K562 (cell line): ENCODE measurements around the gene PHYH. TPM values are rescaled to one million over a fixed set of nuclear protein-coding genes. Genes with fewer than 3 reads are reported as not detected.

Experiments used
- ATAC-seq: fragments of 200-7000 bp; cut with Tn5 transposase; 3 replicates; pipeline ENCODE4 v1.9.1; 2020; ENCODE audit warnings: moderate library complexity
- BruUV-seq: library from RNA; stranded (reverse); fragments of 400-500 nt; replicated peaks from 2 replicates; lab custom pipeline; 2021; lab: Mats Ljungman, UMichigan
- CTCF ChIA-PET: fragments of 300-600 bp; formaldehyde crosslinking; extraction: SDS; loops from one replicate; lab custom pipeline; 2021; ENCODE audit warnings: low intra/inter-chr PET ratio; lab: Yijun Ruan, JAX
- POLR2A ChIA-PET: fragments of 300-600, 350-650 bp; sonication (Branson Sonifier 250); formaldehyde crosslinking; extraction: SDS; loops from one replicate; lab custom pipeline; 2021; ENCODE audit warnings: antibody characterized with exemption, inconsistent platforms; lab: Yijun Ruan, JAX
- DNase-seq, 4 experiments: peaks; one replicate each; pipeline versions ENCODE4 v3.0.0 to v3.0.0-alpha.2; 2011 to 2018; ENCODE audit warnings: low spot score in 3 of 4, mixed read lengths in 3 of 4; ENCODE audit errors: extremely low read depth in 1 of 4
- FAIRE-seq: peaks from 2 replicates; lab custom pipeline; 2011; peaks lifted over from hg19 to GRCh38; lab: Jason Lieb, UNC
- H2AFZ ChIP-seq: 2 replicates; pipeline ENCODE4 v1.6.0; 2011; ENCODE audit warnings: low read depth, low read length, control low read depth, inconsistent platforms
- H3K27ac ChIP-seq: fragments of 200-600 bp; 3 replicates; pipeline ENCODE4 v1.8.0; 2011; ENCODE audit warnings: low read depth, mild to moderate bottlenecking, control low read depth, inconsistent platforms, low read length, moderate library complexity, mixed read lengths; ENCODE audit errors: extremely low read depth
- H3K27me3 ChIP-seq, 2 experiments: fragments of 300-600 bp in 1 of 2; 2 replicates in 1 of 2; 3 replicates in 1 of 2; pipeline versions ENCODE4 v1.6.0 to v1.8.0; 2011; ENCODE audit warnings: inconsistent platforms in 2 of 2, low read length in 2 of 2, mild to moderate bottlenecking in 1 of 2, mixed read lengths in 1 of 2, moderate library complexity in 1 of 2; ENCODE audit not compliant: control insufficient read depth in 2 of 2, insufficient read depth in 2 of 2
- H3K36me3 ChIP-seq: fragments of 300-600 bp; 3 replicates; pipeline ENCODE4 v1.8.0; 2011; ENCODE audit warnings: mild to moderate bottlenecking, low read length, inconsistent platforms; ENCODE audit not compliant: control insufficient read depth, insufficient read depth
- H3K4me1 ChIP-seq, 2 experiments: fragments of 200-600 bp in 1 of 2; replicated peaks in 1 of 2; 2 replicates in 1 of 2; 3 replicates in 1 of 2; pipeline versions ENCODE4 v1.5.1 to v1.8.0; 2011; ENCODE audit warnings: inconsistent platforms in 2 of 2, low read length in 2 of 2, mild to moderate bottlenecking in 1 of 2, mixed read lengths in 1 of 2, moderate library complexity in 1 of 2; ENCODE audit not compliant: control insufficient read depth in 2 of 2, insufficient read depth in 2 of 2
- H3K4me2 ChIP-seq: 2 replicates; pipeline ENCODE4 v1.6.1; 2011; ENCODE audit warnings: low read length, control low read depth, inconsistent platforms, mixed read lengths; ENCODE audit not compliant: insufficient read depth
- H3K4me3 ChIP-seq: fragments of 200-600 bp; sonication (generic), shearing (Covaris generic); 2 replicates; pipeline ENCODE4 v1.5.1; 2016; ENCODE audit warnings: control low read depth, inconsistent platforms
- H3K79me2 ChIP-seq: fragments of 200-600 bp; 3 replicates; pipeline ENCODE4 v1.8.0; 2011; ENCODE audit warnings: low read length, inconsistent platforms; ENCODE audit not compliant: control insufficient read depth, insufficient read depth
- H3K9ac ChIP-seq, 2 experiments: 2 replicates each; pipeline versions ENCODE4 v1.6.0 to v1.6.1; 2011; ENCODE audit warnings: low read depth in 2 of 2, low read length in 2 of 2, control low read depth in 1 of 2, inconsistent platforms in 1 of 2, mild to moderate bottlenecking in 1 of 2, mixed read lengths in 1 of 2; ENCODE audit not compliant: insufficient read depth in 1 of 2
- H3K9me1 ChIP-seq: one replicate; pipeline ENCODE4 v1.6.0; 2011; ENCODE audit warnings: inconsistent platforms, mild to moderate bottlenecking, low read length, moderate library complexity; ENCODE audit not compliant: control insufficient read depth, insufficient read depth
- H3K9me3 ChIP-seq: replicated peaks from 2 replicates; pipeline ENCODE4 v1.5.1; 2011; ENCODE audit warnings: low read depth, low read length, inconsistent platforms; ENCODE audit not compliant: control insufficient read depth, insufficient read depth
- H4K20me1 ChIP-seq: replicated peaks from 2 replicates; pipeline ENCODE4 v1.6.1; 2011; ENCODE audit warnings: low read length, inconsistent platforms, mixed read lengths; ENCODE audit not compliant: control insufficient read depth, insufficient read depth
- CSDE1 ChIP-seq, 2 experiments: fragments of 450-650 bp; IDR thresholded peaks; 2 replicates each; pipeline ENCODE4 v1.6.1; 2016; ENCODE audit warnings: mild to moderate bottlenecking in 1 of 2
- CXXC5 ChIP-seq: fragments of 250-450 bp; sonication (Bioruptor Pico); IDR thresholded peaks from 2 replicates; pipeline ENCODE4 v1.8.0; 2022; ENCODE audit warnings: inconsistent platforms, mild to moderate bottlenecking, moderate library complexity
- GTF2F1 ChIP-seq: IDR thresholded peaks from 2 replicates; pipeline ENCODE4 v1.6.1; 2011; ENCODE audit warnings: low read depth, low read length, improper control_type of control experiment
- MAFK ChIP-seq: IDR thresholded peaks from 2 replicates; pipeline ENCODE4 v1.6.1; 2011; ENCODE audit warnings: low read length, improper control_type of control experiment
- PCBP1 ChIP-seq: fragments of 200-400 bp; formaldehyde crosslinking; IDR thresholded peaks from 2 replicates; pipeline ENCODE4 v1.6.1; 2018; ENCODE audit warnings: mild to moderate bottlenecking, low read depth, low read length; ENCODE audit not compliant: poor library complexity, severe bottlenecking
- RBM39 ChIP-seq: fragments of 200-400 bp; formaldehyde crosslinking; optimal IDR thresholded peaks from 2 replicates; pipeline ENCODE3; 2018; ENCODE audit warnings: low read depth, low read length
- TSC22D4 ChIP-seq: fragments of 450-650 bp; IDR thresholded peaks from 2 replicates; pipeline ENCODE4 v1.6.1; 2016; ENCODE audit warnings: missing genetic modification characterization, missing biosample characterization, control low read depth
- ZBTB9 ChIP-seq: fragments of 450-650 bp; formaldehyde crosslinking; IDR thresholded peaks from 2 replicates; pipeline ENCODE4 v1.4.0; 2020; ENCODE audit warnings: mild to moderate bottlenecking, moderate library complexity
- ZNF232 ChIP-seq: sonication (generic); formaldehyde crosslinking; IDR thresholded peaks from 2 replicates; pipeline ENCODE4 v1.8.0; 2022; ENCODE audit warnings: mild to moderate bottlenecking, missing genetic modification reagents
- WGBS: fragments of 100-300 bp; shearing (Covaris generic); methylation state at CpG from one replicate; pipeline ENCODE4 v1.1.6; 2016; ENCODE audit warnings: low coverage, mixed read lengths; ENCODE audit not compliant: insufficient coverage; ENCODE audit errors: missing lambda C conversion rate; 5-methylcytosine and 5-hydroxymethylcytosine counted together
- in situ Hi-C: fragments of 300-500 bp; cut with MboI; formaldehyde crosslinking; loops from 4 replicates; pipeline ENCODE4 v1.15.0; 2018; ENCODE audit warnings: inconsistent platforms, mixed read lengths
- intact Hi-C: fragments of 100-400 bp; cut with micrococcal nuclease; formaldehyde crosslinking; loops from 2 replicates; pipeline ENCODE4 v1.14.2; 2022
- polyA plus RNA-seq, 8 experiments: library from polyadenylated mRNA; depleted of rRNA in 4 of 8; stranded (reverse) in 5 of 8; unstranded in 3 of 8; fragments of >200 nt; fragmentation: Nextera tagmentation in 2 of 8; fragmentation: Illumina TruSeq in 1 of 8; extraction: Ambion mirVana in 2 of 8; extraction: Trizol in 1 of 8; gene quantifications; 2 replicates each; pipeline versions ENCODE4 v1.2.1 to v1.2.3, GENCODE V29; 2011 to 2014; ENCODE audit warnings: inconsistent platforms in 1 of 8, missing spikeins in 1 of 8
- total RNA-seq, 7 experiments: library from RNA; depleted of rRNA in 6 of 7; stranded (reverse); fragments of >200 nt in 6 of 7; fragmentation: Illumina TruSeq in 2 of 7; extraction: Trizol in 2 of 7; gene quantifications; 2 replicates each; pipeline versions ENCODE4 v1.2.1 to v1.2.3, GENCODE V29; 2011 to 2021; ENCODE audit warnings: low replicate concordance in 1 of 7
- TF ChIP-seq, protein P1 (sequence below): fragments of 250-450 bp; sonication (Bioruptor Pico); IDR thresholded peaks from 2 replicates; pipeline ENCODE4 v1.9.0; 2021; ENCODE audit warnings: mild to moderate bottlenecking, inconsistent platforms
- TF ChIP-seq, protein P2 (sequence below): sonication (generic); formaldehyde crosslinking; IDR thresholded peaks from 2 replicates; pipeline ENCODE4 v1.8.1; 2023; ENCODE audit warnings: mild to moderate bottlenecking, missing genetic modification reagents

The PHYH gene
- total and polyA plus RNA-seq, 9 of the 15 experiments (the other 6 are each of a cell fraction or from before 2014, with no cell fraction given), result 3.8 to 6.9 (median 5.7) TPM

- TF ChIP-seq, protein P1, sequence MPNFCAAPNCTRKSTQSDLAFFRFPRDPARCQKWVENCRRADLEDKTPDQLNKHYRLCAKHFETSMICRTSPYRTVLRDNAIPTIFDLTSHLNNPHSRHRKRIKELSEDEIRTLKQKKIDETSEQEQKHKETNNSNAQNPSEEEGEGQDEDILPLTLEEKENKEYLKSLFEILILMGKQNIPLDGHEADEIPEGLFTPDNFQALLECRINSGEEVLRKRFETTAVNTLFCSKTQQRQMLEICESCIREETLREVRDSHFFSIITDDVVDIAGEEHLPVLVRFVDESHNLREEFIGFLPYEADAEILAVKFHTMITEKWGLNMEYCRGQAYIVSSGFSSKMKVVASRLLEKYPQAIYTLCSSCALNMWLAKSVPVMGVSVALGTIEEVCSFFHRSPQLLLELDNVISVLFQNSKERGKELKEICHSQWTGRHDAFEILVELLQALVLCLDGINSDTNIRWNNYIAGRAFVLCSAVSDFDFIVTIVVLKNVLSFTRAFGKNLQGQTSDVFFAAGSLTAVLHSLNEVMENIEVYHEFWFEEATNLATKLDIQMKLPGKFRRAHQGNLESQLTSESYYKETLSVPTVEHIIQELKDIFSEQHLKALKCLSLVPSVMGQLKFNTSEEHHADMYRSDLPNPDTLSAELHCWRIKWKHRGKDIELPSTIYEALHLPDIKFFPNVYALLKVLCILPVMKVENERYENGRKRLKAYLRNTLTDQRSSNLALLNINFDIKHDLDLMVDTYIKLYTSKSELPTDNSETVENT (CRISPR knock-in tag), result no peak
- TF ChIP-seq ZNF232 (CRISPR knock-in tag), result no peak
- TF ChIP-seq, all 486 proteins: peak for 0
These were observed 17.6 kb upstream of the PHYH start (continued) for GRCh38 chr10:13317474-13317873.

DNA sequence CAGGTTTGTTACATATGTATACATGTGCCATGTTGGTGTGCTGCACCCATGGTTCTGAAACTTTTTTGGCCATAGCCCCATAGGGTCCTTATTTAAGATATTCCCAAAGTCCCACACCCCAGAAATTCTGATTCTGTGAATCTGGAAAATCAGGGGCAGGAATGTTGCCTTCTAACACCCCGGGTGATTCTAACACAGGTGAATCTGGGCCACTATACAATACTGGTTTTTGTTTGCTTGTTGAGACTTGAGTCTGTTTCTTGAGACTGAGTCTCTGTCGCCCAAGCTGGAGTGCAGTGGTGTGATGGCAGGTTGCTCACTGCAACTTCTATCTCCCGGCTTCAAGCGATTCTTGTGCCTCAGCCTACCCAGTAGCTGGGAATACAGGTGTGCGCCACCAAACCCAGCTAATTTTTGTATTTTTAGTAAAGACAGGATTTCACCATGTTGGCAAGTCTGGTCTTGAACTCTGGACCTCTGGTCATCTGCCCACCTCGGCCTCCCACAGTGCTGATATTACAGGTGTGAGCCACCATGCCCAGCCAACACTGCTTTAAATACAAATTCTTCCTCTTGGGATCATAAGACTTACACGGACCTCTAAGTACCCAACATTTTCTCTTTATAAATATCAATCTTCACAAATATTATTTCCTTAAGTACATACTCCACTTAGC is 16.9 kb upstream of the PHYH start:
- POLR2A ChIA-PET, result interaction anchor here (0.6 to 0.8 kb wide), 2 partner anchors 32 to 353 kb away, joined by 3 to 4 read pairs; no protein-coding TSS in a partner anchor
- no peaks in the 10 kb centered on the region for H4K20me1 ChIP-seq
- 61% methylated on average over 7 of the region's 7 CpGs for WGBS
- CTCF ChIA-PET, result no interaction called here
- no peaks in the 10 kb centered on the region for H3K27me3 ChIP-seq
- FAIRE-seq (no peak), DNase-seq (no peak), ATAC-seq (peak; percentile 22; the same call in 1 of the 3 replicates)
- no peak overlapping the region for H3K27ac ChIP-seq
- no peak overlapping the region for H2AFZ ChIP-seq
- intact Hi-C loops, result no loop called here
- TF ChIP-seq CSDE1 (IDR thresholded peaks at IDR 0.05), result no peak
- TF ChIP-seq MAFK, result no peak
- TF ChIP-seq RBM39, result no peak
- TF ChIP-seq CXXC5 (CRISPR knock-in tag), result no peak
- TF ChIP-seq, protein P2, sequence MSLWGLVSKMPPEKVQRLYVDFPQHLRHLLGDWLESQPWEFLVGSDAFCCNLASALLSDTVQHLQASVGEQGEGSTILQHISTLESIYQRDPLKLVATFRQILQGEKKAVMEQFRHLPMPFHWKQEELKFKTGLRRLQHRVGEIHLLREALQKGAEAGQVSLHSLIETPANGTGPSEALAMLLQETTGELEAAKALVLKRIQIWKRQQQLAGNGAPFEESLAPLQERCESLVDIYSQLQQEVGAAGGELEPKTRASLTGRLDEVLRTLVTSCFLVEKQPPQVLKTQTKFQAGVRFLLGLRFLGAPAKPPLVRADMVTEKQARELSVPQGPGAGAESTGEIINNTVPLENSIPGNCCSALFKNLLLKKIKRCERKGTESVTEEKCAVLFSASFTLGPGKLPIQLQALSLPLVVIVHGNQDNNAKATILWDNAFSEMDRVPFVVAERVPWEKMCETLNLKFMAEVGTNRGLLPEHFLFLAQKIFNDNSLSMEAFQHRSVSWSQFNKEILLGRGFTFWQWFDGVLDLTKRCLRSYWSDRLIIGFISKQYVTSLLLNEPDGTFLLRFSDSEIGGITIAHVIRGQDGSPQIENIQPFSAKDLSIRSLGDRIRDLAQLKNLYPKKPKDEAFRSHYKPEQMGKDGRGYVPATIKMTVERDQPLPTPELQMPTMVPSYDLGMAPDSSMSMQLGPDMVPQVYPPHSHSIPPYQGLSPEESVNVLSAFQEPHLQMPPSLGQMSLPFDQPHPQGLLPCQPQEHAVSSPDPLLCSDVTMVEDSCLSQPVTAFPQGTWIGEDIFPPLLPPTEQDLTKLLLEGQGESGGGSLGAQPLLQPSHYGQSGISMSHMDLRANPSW, result no peak
- no peak for TF ChIP-seq GTF2F1
- TF ChIP-seq ZNF232 (CRISPR knock-in tag), result no peak
- TF ChIP-seq TSC22D4, result no peak
- no peak for TF ChIP-seq PCBP1
- TF ChIP-seq ZBTB9, result no peak
- no peaks in the 10 kb centered on the region for H3K79me2 ChIP-seq
- peaks cover 0 to 2% of the 10 kb centered on the region in 2 experiments; a peak in 2 of 5 replicates for H3K4me1 ChIP-seq
- BruUV-seq, result no TSS peak
- H3K36me3 ChIP-seq, result peaks cover 14% of the 10 kb centered on the region; the same call in 1 of the 3 replicates
- H3K9ac ChIP-seq, result no peak overlapping the region
- H3K9me1 ChIP-seq, result no peaks in the 10 kb centered on the region
- in situ Hi-C loops, result no loop called here
- H3K4me3 ChIP-seq, result no peak overlapping the region
- H3K9me3 ChIP-seq, result no peaks in the 10 kb centered on the region
- H3K4me2 ChIP-seq, result no peak overlapping the region
